ENCODE results near the gene CEP83. TPM values are rescaled to one million over a fixed set of nuclear protein-coding genes. Genes with fewer than 3 reads are reported as not detected.
"Not testable (repeated sequence)": the region's sequence is repeated elsewhere in the genome, so short reads cannot be mapped to it uniquely, and the experiment has no call there.

Gene CEP83
- total RNA-seq, 1 donor, result 14.2 TPM

- no peak for DNase-seq (ENCODE audit: low read depth)
- peak overlapping the region; percentile 88 for H3K4me3 ChIP-seq (ENCODE audit: low read depth, low read length)
- no peak for TF ChIP-seq CTCF (IDR thresholded peaks at IDR 0.05; ENCODE audit: insufficient read depth, low read depth, low read length)
These were observed 921 bp upstream of the CEP83 start for GRCh38 chr12:94460616-94460959.

- TF ChIP-seq CTCF (IDR thresholded peaks at IDR 0.05; ENCODE audit: insufficient read depth, low read depth, low read length), result no peak
These were observed 565 bp downstream of the CEP83 start for GRCh38 chr12:94458877-94459727.

GRCh38 chr12:94457311-94457710 is 2.4 kb downstream of the CEP83 start:
- H3K4me3 ChIP-seq (ENCODE audit: low read depth, low read length), result no peak overlapping the region
- TF ChIP-seq CTCF (IDR thresholded peaks at IDR 0.05; ENCODE audit: insufficient read depth, low read depth, low read length), result no peak
- no peak for DNase-seq (ENCODE audit: low read depth)

More at GRCh38 chr12:94458877-94459727, 565 bp downstream of the CEP83 start:
- DNase-seq (ENCODE audit: low read depth), result peak; percentile 18
- peak overlapping the region; percentile 88 for H3K4me3 ChIP-seq (ENCODE audit: low read depth, low read length)

GRCh38 chr12:94454318-94454717 is 5.3 kb downstream of the CEP83 start:
- H3K4me3 ChIP-seq (ENCODE audit: low read depth, low read length); DNase-seq (ENCODE audit: low read depth): not testable (repeated sequence)

GRCh38 chr12:94445662-94446061 is 14.0 kb downstream of the CEP83 start:
- no peak for TF ChIP-seq CTCF (IDR thresholded peaks at IDR 0.05; ENCODE audit: insufficient read depth, low read depth, low read length)
- DNase-seq (ENCODE audit: low read depth), result no peak
- no peak overlapping the region for H3K4me3 ChIP-seq (ENCODE audit: low read depth, low read length)

- TF ChIP-seq CTCF (IDR thresholded peaks at IDR 0.05; ENCODE audit: insufficient read depth, low read depth, low read length), result no peak
- DNase-seq (ENCODE audit: low read depth), result no peak
- no peak overlapping the region for H3K4me3 ChIP-seq (ENCODE audit: low read depth, low read length)
These were observed 22.4 kb downstream of the CEP83 start for GRCh38 chr12:94437303-94437702.

GRCh38 chr12:94435511-94435927 is 24.1 kb downstream of the CEP83 start:
- no peak overlapping the region for H3K4me3 ChIP-seq (ENCODE audit: low read depth, low read length)
- no peak for DNase-seq (ENCODE audit: low read depth)
- TF ChIP-seq CTCF (IDR thresholded peaks at IDR 0.05; ENCODE audit: insufficient read depth, low read depth, low read length), result no peak
